ENCODE results near the gene PCP2.

The PCP2 gene

GRCh38 chr19:7596211-7596937, 37.1 kb downstream of the PCP2 start:
- no peak for FAIRE-seq

DNA sequence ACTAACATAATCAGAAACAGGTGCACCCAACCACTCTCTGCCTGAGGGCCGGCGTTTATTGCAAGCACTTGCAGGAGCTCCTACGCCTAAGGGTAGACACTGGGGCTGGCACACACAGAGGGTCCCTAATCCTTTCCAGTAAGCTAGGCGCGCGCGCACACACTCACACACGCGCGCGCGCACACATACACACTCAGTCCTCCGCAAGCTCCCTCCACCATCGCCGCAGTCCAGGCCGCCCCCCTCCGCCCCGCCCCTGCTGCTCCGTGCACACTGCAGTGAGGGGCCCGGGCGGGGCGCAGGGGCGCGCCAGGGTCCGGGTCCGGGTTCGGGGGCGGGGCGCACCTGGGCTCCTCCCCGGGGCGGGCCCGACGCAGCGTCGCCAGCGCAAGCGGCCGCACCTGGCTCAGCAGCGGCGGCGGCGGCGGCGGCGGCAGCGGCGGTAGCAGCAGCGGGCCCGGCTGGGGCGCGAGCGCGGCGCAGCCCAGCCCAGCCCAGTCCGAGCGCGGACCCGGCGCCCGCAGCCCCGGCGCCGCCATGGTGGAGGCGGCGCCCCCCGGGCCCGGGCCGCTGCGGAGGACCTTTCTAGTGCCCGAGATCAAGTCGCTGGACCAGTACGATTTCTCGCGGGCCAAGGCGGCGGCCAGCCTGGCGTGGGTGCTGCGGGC, 37.9 kb downstream of the PCP2 start, which contains the start of gene CAMSAP3:
CAMSAP3 (plus strand) TSS at position 398 of the 668 bp plus-strand sequence; CDS start at position 538, 140 bp downstream.
- no peak for FAIRE-seq

- FAIRE-seq: no peak
Observed at GRCh38 chr19:7590256-7590655, 43.3 kb downstream of the PCP2 start.

GRCh38 chr19:7589822-7590221, 43.7 kb downstream of the PCP2 start:
- no peak for FAIRE-seq

- no peak for FAIRE-seq
Observed at GRCh38 chr19:7582446-7582845, 51.1 kb downstream of the PCP2 start.
